Neuronal stem cell (in vitro differentiated cells): ENCODE data around the gene SDHB.
"Not testable (repeated sequence)": the region's sequence is repeated elsewhere in the genome, so short reads cannot be mapped to it uniquely, and the experiment has no call there.

Experiments used
- DNase-seq: peaks from one replicate; pipeline ENCODE4 v3.0.0-alpha.2; 2013; ENCODE audit warnings: low spot score
- H2AFZ ChIP-seq: one replicate; pipeline ENCODE4 v1.6.1; 2013; ENCODE audit warnings: mild to moderate bottlenecking, low read length, inconsistent platforms
- H2AK5ac ChIP-seq: 2 replicates; pipeline ENCODE4 v1.6.1; 2013; ENCODE audit warnings: low read depth, mild to moderate bottlenecking, inconsistent platforms, low read length, moderate library complexity, mixed read lengths
- H2BK120ac ChIP-seq: 2 replicates; pipeline ENCODE4 v1.6.1; 2013; ENCODE audit warnings: low read depth, mild to moderate bottlenecking, inconsistent platforms, low read length, moderate library complexity, mixed read lengths
- H2BK12ac ChIP-seq: one replicate; pipeline ENCODE4 v1.6.1; 2013; ENCODE audit warnings: low read length, inconsistent platforms
- H2BK15ac ChIP-seq: 2 replicates; pipeline ENCODE4 v1.6.1; 2013; ENCODE audit warnings: mild to moderate bottlenecking, low read length, inconsistent platforms, mixed read lengths
- H2BK5ac ChIP-seq: one replicate; pipeline ENCODE4 v1.6.1; 2013; ENCODE audit warnings: inconsistent platforms, mild to moderate bottlenecking, low read length, moderate library complexity
- H3K14ac ChIP-seq: one replicate; pipeline ENCODE4 v1.6.1; 2013; ENCODE audit warnings: low read length, inconsistent platforms
- H3K18ac ChIP-seq: 2 replicates; pipeline ENCODE4 v1.6.1; 2013; ENCODE audit warnings: low read length, inconsistent platforms
- H3K23ac ChIP-seq: 2 replicates; pipeline ENCODE4 v1.6.1; 2013; ENCODE audit warnings: low read depth, mild to moderate bottlenecking, mixed read lengths, low read length, inconsistent platforms; ENCODE audit not compliant: poor library complexity
- H3K27ac ChIP-seq: replicated peaks from 3 replicates; pipeline ENCODE4 v1.5.1; 2013; ENCODE audit warnings: low read length, inconsistent platforms
- H3K27me3 ChIP-seq, 3 experiments: 2 replicates each; pipeline ENCODE4 v1.6.1; 2013; ENCODE audit warnings: low read length in 3 of 3, mild to moderate bottlenecking in 2 of 3, inconsistent platforms in 1 of 3, low read depth in 1 of 3, mixed read lengths in 1 of 3, moderate library complexity in 1 of 3; ENCODE audit not compliant: control insufficient read depth in 3 of 3, insufficient read depth in 3 of 3
- H3K36me3 ChIP-seq, 2 donors: replicated peaks in 1 of 2; 2 replicates each; pipeline ENCODE4 v1.6.1; 2013; ENCODE audit warnings: low read length in 2 of 2; ENCODE audit not compliant: control insufficient read depth in 2 of 2, insufficient read depth in 2 of 2
- H3K4ac ChIP-seq: 2 replicates; pipeline ENCODE4 v1.6.1; 2013; ENCODE audit warnings: inconsistent platforms, mild to moderate bottlenecking, low read length, moderate library complexity
- H3K4me1 ChIP-seq, 2 donors: 1 replicate in 1 of 2; 2 replicates in 1 of 2; pipeline ENCODE4 v1.6.1; 2013; ENCODE audit warnings: low read length in 2 of 2, low read depth in 1 of 2; ENCODE audit not compliant: control insufficient read depth in 2 of 2, insufficient read depth in 1 of 2
- H3K4me2 ChIP-seq: one replicate; pipeline ENCODE4 v1.6.1; 2013; ENCODE audit warnings: mild to moderate bottlenecking, low read length, inconsistent platforms; ENCODE audit not compliant: insufficient read depth, poor library complexity, severe bottlenecking
- H3K4me3 ChIP-seq, 2 donors: 2 replicates each; pipeline ENCODE4 v1.5.1; 2013; ENCODE audit warnings: low read length in 2 of 2, mild to moderate bottlenecking in 2 of 2, inconsistent platforms in 1 of 2, moderate library complexity in 1 of 2
- H3K79me1 ChIP-seq: one replicate; pipeline ENCODE4 v1.6.1; 2013; ENCODE audit warnings: low read depth, mild to moderate bottlenecking, inconsistent platforms, low read length, moderate library complexity
- H3K9ac ChIP-seq: one replicate; pipeline ENCODE4 v1.6.1; 2013; ENCODE audit warnings: mild to moderate bottlenecking, low read depth, low read length, inconsistent platforms; ENCODE audit not compliant: poor library complexity
- H3K9me3 ChIP-seq, 2 donors: replicated peaks in 1 of 2; 2 replicates each; pipeline versions ENCODE3 to v1.6.1; 2013; ENCODE audit warnings: low read length in 2 of 2, mild to moderate bottlenecking in 2 of 2, inconsistent platforms in 1 of 2, low read depth in 1 of 2, mixed read lengths in 1 of 2, moderate library complexity in 1 of 2; ENCODE audit not compliant: control insufficient read depth in 2 of 2, insufficient read depth in 1 of 2
- H4K8ac ChIP-seq: one replicate; pipeline ENCODE4 v1.6.1; 2013; ENCODE audit warnings: low read depth, mild to moderate bottlenecking, inconsistent platforms, low read length, moderate library complexity
- H4K91ac ChIP-seq: one replicate; pipeline ENCODE4 v1.6.1; 2013; ENCODE audit warnings: low read length, low read depth, mild to moderate bottlenecking, inconsistent platforms; ENCODE audit not compliant: poor library complexity
- WGBS, 2 donors: extraction: QIAGEN DNeasy Blood & Tissue Kit; methylation state at CpG; one replicate each; pipeline ENCODE4 v1.1.7; 2013; ENCODE audit warnings: missing lambda C conversion rate in 2 of 2, mixed read lengths in 1 of 2; ENCODE audit not compliant: insufficient read length in 2 of 2, insufficient replicate concordance in 1 of 2; ENCODE audit errors: extremely low coverage in 2 of 2; 5-methylcytosine and 5-hydroxymethylcytosine counted together

The SDHB gene

DNA sequence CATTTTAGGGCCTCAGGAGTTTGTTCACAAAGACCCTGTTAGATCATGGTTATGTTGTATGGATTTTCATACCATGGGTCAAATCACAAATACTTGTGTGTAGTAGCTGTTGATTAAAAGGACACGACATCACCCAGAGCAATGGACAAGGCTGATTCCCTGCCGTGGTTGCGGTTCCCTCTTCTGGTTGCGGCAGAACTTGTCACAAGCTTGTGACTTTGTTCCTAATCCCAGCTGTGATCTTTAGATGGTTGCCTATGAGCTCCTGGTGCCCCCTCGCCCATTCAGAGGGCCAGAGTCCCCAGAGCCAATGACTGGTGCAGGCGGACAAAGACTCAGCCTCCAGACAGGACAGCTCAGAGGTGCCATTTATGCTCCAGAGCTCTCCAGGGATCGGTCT is 11.8 kb upstream of the SDHB start:
- Histone ChIP-seq H2AFZ (no peak overlapping the region), H3K18ac (no peak overlapping the region), H3K27me3 (peaks cover 0 to 11% (median 0%) of the 10 kb centered on the region in 3 experiments), H2BK5ac (no peak overlapping the region), H3K9me3 (no peaks in the 10 kb centered on the region), H3K4me3 (no peak overlapping the region), H2BK15ac (no peak overlapping the region), H3K4me2 (no peak overlapping the region), H3K36me3 (no peaks in the 10 kb centered on the region), H3K4me1 (peaks cover 2 to 5% of the 10 kb centered on the region in 2 donors), H2BK12ac (no peak overlapping the region), H3K23ac (no peak overlapping the region), H3K27ac (no peak overlapping the region), H3K79me1 (no peaks in the 10 kb centered on the region), H3K14ac (no peak overlapping the region), H4K8ac (no peak overlapping the region), H2BK120ac (no peak overlapping the region), H3K9ac (no peak overlapping the region), H3K4ac (no peak overlapping the region), H2AK5ac (no peak overlapping the region), H4K91ac (no peak overlapping the region)
- DNase-seq, result no peak
- WGBS, 2 donors, result no CpG with 5 or more reads among the region's 7 CpGs

DNA sequence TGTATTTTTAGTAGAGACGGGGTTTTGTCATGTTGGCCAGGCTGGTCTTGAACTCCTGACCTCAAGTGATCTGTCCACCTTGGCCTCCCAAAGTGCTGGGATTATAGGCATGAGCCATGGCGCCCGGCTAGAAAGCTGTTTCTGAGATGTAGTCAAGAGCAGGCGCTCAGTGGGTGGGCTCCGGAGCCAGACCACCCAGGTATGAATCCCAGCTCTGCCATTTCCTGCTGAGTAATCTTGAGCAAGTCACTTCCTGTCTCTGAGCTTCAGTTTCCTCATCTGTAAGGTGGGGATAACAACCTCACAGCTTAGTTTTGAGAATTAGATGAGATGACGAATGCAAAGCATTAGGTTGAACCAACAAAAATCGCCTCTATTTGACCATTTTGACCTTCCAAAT is 8.9 kb upstream of the SDHB start:
- not testable (repeated sequence) for H2BK120ac ChIP-seq, H3K27ac ChIP-seq, H4K8ac ChIP-seq, H4K91ac ChIP-seq, DNase-seq, H2AK5ac ChIP-seq, H3K9me3 ChIP-seq, H3K36me3 ChIP-seq, H3K23ac ChIP-seq, H3K27me3 ChIP-seq, H3K79me1 ChIP-seq, H2BK5ac ChIP-seq, H2BK15ac ChIP-seq, H3K14ac ChIP-seq, H3K18ac ChIP-seq, H3K4ac ChIP-seq, H2BK12ac ChIP-seq, H3K9ac ChIP-seq, H2AFZ ChIP-seq, H3K4me2 ChIP-seq, H3K4me3 ChIP-seq
- no CpG with 5 or more reads among the region's 7 CpGs for WGBS, 2 donors
- H3K4me1 ChIP-seq, result peaks cover 7 to 13% of the 10 kb centered on the region in 2 donors

- no CpG with 5 or more reads among the region's 2 CpGs for WGBS, 2 donors
- no peak overlapping the region for H3K27ac ChIP-seq
These were observed 8.1 kb upstream of the SDHB start for GRCh38 chr1:17061892-17062291.

GRCh38 chr1:17061486-17061885 is 7.7 kb upstream of the SDHB start:
- Histone ChIP-seq H3K4me2 (no peak overlapping the region), H2BK12ac (no peak overlapping the region), H2AK5ac (no peak overlapping the region), H3K79me1 (no peaks in the 10 kb centered on the region), H3K23ac (no peak overlapping the region), H3K27ac (no peak overlapping the region), H2AFZ (no peak overlapping the region), H2BK15ac (no peak overlapping the region), H3K18ac (no peak overlapping the region), H3K4me3 (no peak overlapping the region), H3K9ac (no peak overlapping the region), H3K27me3 (peaks cover 0 to 5% (median 0%) of the 10 kb centered on the region in 3 experiments), H3K4me1 (peaks cover 7 to 14% of the 10 kb centered on the region in 2 donors), H2BK120ac (no peak overlapping the region), H3K4ac (no peak overlapping the region), H4K91ac (no peak overlapping the region), H3K36me3 (no peaks in the 10 kb centered on the region), H2BK5ac (no peak overlapping the region), H4K8ac (no peak overlapping the region), H3K9me3 (no peaks in the 10 kb centered on the region), H3K14ac (no peak overlapping the region)
- no peak for DNase-seq
- WGBS, 2 donors, result no CpG with 5 or more reads among the region's 3 CpGs

More at GRCh38 chr1:17061892-17062291, 8.1 kb upstream of the SDHB start:
- H2BK5ac ChIP-seq, result no peak overlapping the region
- peaks cover 0 to 5% (median 0%) of the 10 kb centered on the region in 3 experiments for H3K27me3 ChIP-seq
- H3K9ac ChIP-seq, result no peak overlapping the region
- no peak overlapping the region for H4K91ac ChIP-seq
- H4K8ac ChIP-seq, result no peak overlapping the region
- H3K36me3 ChIP-seq, result no peaks in the 10 kb centered on the region
- no peak overlapping the region for H3K4me2 ChIP-seq
- no peak overlapping the region for H2BK15ac ChIP-seq
- H3K4me1 ChIP-seq, result peaks cover 7 to 13% of the 10 kb centered on the region in 2 donors
- no peak for DNase-seq
- H3K9me3 ChIP-seq, result no peaks in the 10 kb centered on the region
- H3K23ac ChIP-seq, result no peak overlapping the region
- H3K18ac ChIP-seq, result no peak overlapping the region
- H3K79me1 ChIP-seq, result no peaks in the 10 kb centered on the region
- no peak overlapping the region for H2BK12ac ChIP-seq
- H2AFZ ChIP-seq, result no peak overlapping the region
- no peak overlapping the region for H3K4me3 ChIP-seq
- no peak overlapping the region for H2AK5ac ChIP-seq
- H3K4ac ChIP-seq, result no peak overlapping the region
- H3K14ac ChIP-seq, result no peak overlapping the region
- no peak overlapping the region for H2BK120ac ChIP-seq
